HG02610 (cell line): ENCODE data around the gene PDRG1.

Source experiments
- ATAC-seq: cut with Tn5 transposase; IDR thresholded peaks from one replicate; pipeline ENCODE4 v1.9.1; 2021; ENCODE audit warnings: mild to moderate bottlenecking, moderate library complexity; ENCODE audit not compliant: unreplicated experiment

The PDRG1 gene

DNA sequence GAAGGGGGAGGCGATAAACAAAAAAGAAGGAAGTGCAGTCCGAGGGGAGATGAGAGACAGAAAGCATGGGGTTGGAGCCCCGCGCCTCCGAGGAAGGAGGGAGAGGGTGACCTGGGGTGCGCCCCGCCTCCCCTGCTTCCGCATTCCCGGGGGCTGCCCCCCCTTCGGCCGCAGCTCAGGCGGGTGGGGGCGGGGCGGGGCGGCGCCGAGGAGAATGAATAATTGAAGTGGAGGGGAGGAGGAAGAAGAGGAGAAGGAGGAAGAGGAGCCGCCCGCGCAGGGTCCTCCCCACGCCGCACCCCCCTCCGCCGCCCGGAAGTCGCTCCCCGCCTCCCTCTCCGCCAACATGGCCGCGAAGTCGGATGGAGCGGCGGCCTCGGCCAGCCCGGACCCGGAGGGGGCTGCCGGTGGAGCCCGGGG, 16.0 kb upstream of the PDRG1 start, which contains the start of gene XKR7:
Gene XKR7 (plus strand): TSS at position 322 of the 420 bp plus-strand sequence. CDS start 25 bp downstream, at position 347.
- no peak for ATAC-seq

- no peak for ATAC-seq
Measured at GRCh38 chr20:31966991-31967655, 15.3 kb upstream of the PDRG1 start.

GRCh38 chr20:31963889-31964288, 12.0 kb upstream of the PDRG1 start:
- no peak for ATAC-seq

DNA sequence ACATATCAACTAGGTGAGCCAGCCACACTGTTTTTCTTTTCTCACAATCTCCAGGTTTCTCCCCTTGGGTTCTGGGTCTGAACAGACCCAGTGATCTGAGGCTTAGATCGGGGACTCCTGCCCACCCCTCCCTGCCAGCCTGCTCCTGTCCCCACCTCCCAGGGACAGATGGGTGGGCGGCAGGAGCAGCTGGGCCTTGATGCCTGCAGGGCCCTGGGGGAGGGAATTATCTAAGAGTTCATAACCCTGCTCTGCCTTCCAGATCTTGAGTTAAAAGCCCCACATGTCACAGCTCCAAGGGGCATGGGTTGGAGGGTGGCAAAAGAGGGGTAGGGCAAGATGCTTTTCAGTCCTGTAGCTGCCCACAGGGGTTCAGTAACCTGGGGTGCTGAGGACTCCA, 10.9 kb upstream of the PDRG1 start:
- ATAC-seq, result no peak

GRCh38 chr20:31956556-31957526, 5.0 kb upstream of the PDRG1 start:
- no peak for ATAC-seq

DNA sequence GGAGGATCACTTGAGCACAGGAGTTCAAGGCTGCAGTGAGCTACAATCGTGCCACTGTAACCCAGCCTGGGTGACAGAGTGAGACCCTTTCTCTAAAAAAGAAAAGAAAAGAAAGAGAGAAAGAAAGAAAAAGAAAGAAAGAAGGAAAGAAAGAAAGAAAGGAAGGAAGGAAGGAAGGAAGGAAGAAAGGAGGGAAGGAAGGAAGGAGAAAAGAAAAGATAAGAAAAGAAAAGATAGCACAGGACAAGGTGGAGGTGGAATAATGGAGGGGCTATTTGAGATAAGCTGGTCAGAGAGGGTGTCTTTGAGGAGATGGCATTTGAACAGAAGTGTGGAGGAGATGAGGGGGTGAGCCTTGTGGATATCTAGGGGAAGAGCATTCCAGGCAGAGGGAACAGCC, 2.7 kb upstream of the PDRG1 start:
- ATAC-seq, result no peak

DNA sequence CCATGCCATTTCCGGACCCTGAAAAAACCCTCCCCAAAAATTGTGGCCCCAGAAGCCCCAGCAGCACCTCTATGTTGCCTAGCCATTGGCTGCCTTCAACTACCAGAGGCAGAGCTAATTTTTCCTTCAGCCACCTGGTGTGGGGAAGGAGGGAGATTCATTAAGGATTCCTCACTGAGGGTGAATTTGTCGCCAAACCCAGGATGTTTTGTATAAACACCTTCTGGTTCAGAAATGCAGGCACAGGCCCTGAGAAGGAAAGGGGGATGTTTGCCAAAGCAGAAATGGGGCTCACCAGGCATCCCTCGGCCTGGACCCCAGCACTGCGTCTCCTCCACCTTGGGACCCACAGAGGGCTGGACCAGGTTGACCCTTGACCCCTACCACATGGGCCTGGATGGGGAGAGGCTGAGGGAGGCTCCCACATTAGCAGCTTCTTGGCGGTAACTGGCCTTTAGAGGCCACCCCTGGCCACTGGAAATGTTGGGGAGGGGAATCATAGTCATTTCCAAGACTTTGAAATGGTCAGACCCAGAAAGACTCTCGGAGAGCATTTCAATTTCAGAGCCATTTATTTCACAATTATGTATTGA, 1.8 kb upstream of the PDRG1 start:
- ATAC-seq, result no peak

GRCh38 chr20:31951203-31951529, 680 bp downstream of the PDRG1 start:
- ATAC-seq, result no peak

GRCh38 chr20:31949877-31950646, 1.8 kb downstream of the PDRG1 start:
- ATAC-seq, result no peak

GRCh38 chr20:31948008-31948407, 3.8 kb downstream of the PDRG1 start:
- ATAC-seq, result no peak

GRCh38 chr20:31945785-31946184, 6.1 kb downstream of the PDRG1 start:
- no peak for ATAC-seq

DNA sequence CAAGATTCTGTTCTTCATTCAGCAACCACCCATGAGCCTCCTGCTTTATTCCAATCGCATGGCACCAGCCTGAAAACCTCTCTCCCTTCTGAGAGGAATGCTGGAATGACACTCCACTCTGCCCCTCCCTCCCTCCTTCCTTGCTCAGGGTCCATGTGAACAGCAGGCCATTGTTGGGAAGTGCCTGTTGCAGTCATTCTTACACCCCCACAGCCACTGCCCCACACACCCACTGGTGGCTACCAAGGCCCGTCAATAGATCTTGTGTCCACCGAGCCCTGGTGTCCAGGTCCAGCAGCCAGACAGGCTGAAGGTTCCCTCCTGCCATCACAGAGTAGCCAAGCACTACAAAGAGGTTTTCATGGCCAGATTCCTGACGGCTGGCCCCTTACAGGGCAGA, 6.5 kb downstream of the PDRG1 start:
- no peak for ATAC-seq

DNA sequence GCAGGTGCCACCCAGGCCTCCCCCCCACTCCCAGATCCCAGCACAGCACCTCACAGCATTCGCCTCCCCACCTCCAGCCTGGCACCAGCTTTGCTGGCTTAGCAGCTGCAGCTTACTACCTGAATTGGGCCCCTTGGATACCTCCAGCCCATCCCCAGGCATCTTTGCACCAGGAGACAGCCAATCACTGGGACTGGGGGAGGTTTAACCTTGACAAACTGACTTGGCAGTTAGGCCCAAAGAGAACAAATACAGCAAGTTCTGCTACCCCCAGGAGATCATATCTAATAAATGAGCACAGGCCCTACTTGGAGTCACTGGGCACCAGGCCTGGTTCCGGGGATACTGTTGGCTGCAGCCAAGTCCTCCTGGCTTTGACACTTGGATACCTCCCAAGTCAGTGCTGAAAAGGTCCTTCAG, 8.8 kb downstream of the PDRG1 start:
- ATAC-seq, result no peak

DNA sequence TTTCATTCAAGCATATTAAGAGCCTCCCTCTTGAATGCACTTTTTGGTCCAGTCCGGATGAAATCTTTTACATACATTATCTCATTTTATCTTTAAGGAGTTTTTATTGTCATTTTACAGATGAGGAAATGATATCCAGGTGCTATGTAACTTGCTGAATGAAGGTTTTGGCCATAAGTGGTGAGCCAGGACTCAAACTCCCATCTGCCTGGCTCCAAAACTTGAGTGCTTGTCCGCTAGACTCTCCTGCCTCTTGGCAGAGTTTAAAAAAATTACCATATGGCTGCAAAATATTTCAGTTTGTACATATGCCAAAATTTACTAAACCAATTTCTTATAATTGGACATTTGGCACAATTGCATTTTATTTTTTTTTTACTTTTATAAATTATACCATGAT, 12.2 kb downstream of the PDRG1 start:
- ATAC-seq, result no peak

- no peak for ATAC-seq
Measured at GRCh38 chr20:31937820-31938219, 14.0 kb downstream of the PDRG1 start.

- no peak for ATAC-seq
Measured at GRCh38 chr20:31936420-31936819, 15.4 kb downstream of the PDRG1 start.

DNA sequence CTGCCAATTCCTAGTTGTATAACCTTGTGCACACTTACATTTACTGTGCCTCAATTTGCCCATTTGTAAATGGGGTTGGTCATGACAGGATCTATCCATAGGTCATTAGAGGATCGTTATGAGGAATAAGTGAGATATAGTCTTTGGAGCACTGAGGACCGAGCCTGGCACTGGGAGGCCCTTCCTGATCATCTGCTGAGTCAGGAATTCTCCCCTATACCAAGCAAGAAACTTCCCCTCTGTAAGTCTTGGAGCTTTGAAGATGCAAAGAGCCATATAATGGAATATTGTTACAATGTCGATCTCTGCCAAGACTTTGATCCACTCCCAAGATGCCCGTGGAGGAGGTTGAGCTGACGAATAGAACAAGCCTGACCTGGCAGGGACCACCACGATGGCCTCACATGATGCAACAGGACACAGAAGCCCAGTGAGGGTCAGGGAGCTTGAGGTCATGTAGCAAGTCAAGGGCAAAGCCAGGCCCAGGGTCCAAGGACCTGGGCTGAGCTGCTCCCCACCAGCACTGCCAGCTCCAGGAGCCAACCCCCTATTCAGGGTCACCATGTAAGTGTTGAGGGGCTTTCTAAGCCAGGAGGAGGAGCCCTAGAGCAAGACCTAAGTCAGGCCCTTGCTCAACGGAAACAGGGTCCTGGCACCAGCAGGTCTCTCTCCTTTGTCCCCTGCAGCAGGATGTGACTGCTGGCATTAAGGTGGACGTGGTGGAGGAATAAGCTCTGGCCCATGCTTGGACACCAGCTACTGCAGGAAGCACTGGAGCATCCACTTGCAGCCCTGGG, 16.7 kb downstream of the PDRG1 start:
- ATAC-seq, result no peak

DNA sequence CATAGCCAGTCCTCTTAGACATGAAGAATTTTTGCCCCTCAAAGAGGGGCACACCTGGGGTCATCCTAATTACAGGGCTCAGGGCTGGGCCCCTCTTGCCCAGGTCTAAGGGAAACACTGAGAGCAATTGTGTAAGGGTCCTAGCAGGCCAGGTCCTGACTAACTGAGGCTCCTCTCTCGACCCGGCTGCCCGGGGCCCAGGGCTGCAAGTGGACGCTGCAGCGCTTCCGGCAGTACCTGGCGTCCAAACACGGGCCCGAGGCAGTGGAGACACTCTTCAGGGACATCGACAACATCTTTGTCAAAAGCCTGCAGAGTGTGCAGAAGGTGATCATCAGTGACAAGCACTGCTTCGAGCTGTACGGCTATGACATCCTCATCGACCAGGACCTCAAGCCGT, 17.4 kb downstream of the PDRG1 start:
- no peak for ATAC-seq

DNA sequence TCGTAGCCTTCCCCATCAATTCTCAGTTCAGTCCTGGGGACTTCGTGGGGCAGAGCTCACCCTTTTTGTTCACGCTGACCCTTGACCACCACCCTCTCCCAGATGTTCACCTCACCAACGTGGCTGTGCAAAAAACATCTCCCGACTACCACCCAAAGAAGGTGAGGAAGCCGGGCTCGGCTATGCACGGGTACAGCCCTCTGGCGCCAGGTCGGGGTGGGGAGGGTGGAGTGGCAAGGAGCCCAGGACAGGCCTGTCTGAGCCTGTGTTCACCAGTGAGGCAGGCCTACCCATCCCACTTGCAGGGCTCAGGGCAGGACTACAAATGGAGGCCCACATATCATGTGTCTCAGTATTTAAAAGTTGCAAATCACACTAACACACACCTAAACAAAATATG, 18.1 kb downstream of the PDRG1 start:
- no peak for ATAC-seq

- ATAC-seq, result no peak
Measured at GRCh38 chr20:31930779-31931178, 21.1 kb downstream of the PDRG1 start.
